Mesodermal cell (in vitro differentiated cells): ENCODE measurements around the gene ITPRID1.

ENCODE experiments used
- H3K27ac ChIP-seq: 2 replicates; pipeline ENCODE4 v1.7.0; 2013; ENCODE audit warnings: mild to moderate bottlenecking, low read depth, low read length, moderate library complexity; ENCODE audit not compliant: severe bottlenecking
- H3K36me3 ChIP-seq: 2 replicates; pipeline ENCODE4 v1.7.1; 2013; ENCODE audit warnings: mild to moderate bottlenecking, low read length, moderate library complexity; ENCODE audit not compliant: control insufficient read depth, insufficient read depth
- H3K4me1 ChIP-seq: one replicate; pipeline ENCODE4 v1.7.1; 2013; ENCODE audit warnings: mild to moderate bottlenecking, low read length; ENCODE audit not compliant: insufficient read depth, control insufficient read depth, poor library complexity, severe bottlenecking
- H3K4me3 ChIP-seq: 2 replicates; pipeline ENCODE4 v1.7.0; 2013; ENCODE audit warnings: low read length, control low read depth, mild to moderate bottlenecking; ENCODE audit not compliant: insufficient read depth, poor library complexity, severe bottlenecking; ENCODE audit errors: extremely low read depth
- H3K9me3 ChIP-seq: 2 replicates; pipeline ENCODE4 v1.7.1; 2013; ENCODE audit warnings: mild to moderate bottlenecking, low read length, moderate library complexity; ENCODE audit not compliant: control insufficient read depth
- WGBS, 2 experiments: methylation state at CpG; one replicate each; pipeline ENCODE4 v1.1.5; 2013; ENCODE audit warnings: missing lambda C conversion rate in 2 of 2; ENCODE audit not compliant: insufficient coverage in 2 of 2; 5-methylcytosine and 5-hydroxymethylcytosine counted together

ITPRID1 gene

DNA sequence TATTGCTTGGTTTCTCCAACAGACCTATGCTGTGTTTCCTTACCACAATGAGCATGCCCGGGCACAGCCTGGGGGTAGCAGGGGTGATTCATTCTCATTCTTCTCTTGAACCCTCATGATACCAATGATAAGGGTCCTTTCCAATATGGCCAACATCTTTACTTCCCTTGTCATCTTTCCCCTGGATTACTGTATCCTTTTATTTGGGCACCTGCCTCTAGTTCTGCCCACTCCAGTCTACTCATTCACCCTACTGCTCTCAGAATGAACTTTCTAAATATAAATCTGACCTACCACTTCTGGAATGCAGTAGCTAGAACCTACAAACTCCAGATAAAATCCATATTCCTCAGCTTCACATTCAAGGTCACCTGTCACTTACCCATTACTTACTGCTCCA, 26.4 kb upstream of the ITPRID1 start:
- no peaks in the 10 kb centered on the region for H3K4me1 ChIP-seq
- no peaks in the 10 kb centered on the region for H3K9me3 ChIP-seq
- no peak overlapping the region for H3K27ac ChIP-seq
- H3K36me3 ChIP-seq = no peaks in the 10 kb centered on the region
- no peak overlapping the region for H3K4me3 ChIP-seq
- WGBS, 2 experiments = 100% methylated on average over 1 of the region's 1 CpG; no CpG with 5 or more reads in 1 of the 2 experiments

DNA sequence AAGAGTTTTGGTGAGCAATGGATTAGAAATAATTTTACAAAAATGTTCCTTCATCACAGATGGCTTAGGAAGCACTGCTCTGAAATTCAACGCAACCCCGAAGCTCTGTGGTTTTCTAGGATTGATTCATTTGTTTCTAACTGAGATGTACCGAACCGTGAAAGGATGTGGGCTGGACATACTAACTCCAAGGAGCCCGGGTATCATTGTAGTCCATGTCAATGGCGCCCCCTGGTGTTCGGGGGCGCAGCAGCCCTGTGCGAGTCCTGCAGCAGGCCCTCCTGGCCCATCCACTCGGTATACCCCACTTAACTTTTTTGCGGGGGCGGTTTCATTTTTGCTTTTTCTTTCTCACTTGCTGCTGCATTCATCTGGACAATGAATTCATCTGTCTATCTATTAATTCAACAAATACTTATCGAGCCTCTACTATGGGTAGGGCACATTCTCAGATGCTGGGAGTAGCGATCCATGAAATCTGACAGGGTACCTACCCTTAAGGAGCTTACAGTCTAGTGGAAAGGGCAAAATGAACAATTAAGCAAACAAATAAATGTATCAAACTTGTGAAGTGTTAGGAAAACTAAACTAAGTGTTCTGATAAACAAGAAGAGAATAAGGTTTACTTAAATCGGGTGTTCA, 25.2 kb upstream of the ITPRID1 start:
- WGBS, 2 experiments = 37 to 46% methylated on average over 13 to 14 of the region's 15 CpGs
- Histone ChIP-seq H3K9me3 (no peaks in the 10 kb centered on the region), H3K36me3 (no peaks in the 10 kb centered on the region), H3K4me1 (peaks cover 7% of the 10 kb centered on the region), H3K27ac (no peak overlapping the region), H3K4me3 (no peak overlapping the region)

DNA sequence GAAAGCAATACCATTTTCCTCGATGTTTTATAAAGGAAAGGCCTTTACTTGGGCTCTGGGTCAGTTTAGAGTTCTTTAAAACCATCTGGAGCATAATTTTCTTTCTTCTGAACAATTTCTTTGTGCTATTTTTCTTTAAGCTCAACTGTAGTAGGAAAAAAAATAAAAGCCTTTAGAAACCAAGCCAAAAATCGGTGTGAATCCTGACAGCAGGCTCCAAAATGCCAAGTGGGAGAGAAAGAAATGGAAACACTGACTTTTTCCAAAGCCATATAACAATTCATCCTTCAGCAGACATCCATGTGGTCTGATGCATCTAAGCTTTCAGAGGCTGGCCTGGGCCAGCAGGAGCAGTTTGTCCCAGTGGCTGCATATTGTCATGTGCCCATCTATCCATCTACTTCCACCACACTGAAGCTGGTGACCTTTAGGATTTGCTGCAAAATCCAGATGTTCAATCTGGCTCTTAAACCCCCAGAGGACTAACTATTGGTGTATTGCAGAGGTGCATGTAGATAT, 23.0 kb upstream of the ITPRID1 start:
- H3K4me3 ChIP-seq = no peak overlapping the region
- no peaks in the 10 kb centered on the region for H3K9me3 ChIP-seq
- H3K27ac ChIP-seq = no peak overlapping the region
- H3K36me3 ChIP-seq = no peaks in the 10 kb centered on the region
- 94% methylated on average over 2 of the region's 2 CpGs; no CpG with 5 or more reads in 1 of the 2 experiments for WGBS, 2 experiments
- H3K4me1 ChIP-seq = peaks cover 9% of the 10 kb centered on the region

DNA sequence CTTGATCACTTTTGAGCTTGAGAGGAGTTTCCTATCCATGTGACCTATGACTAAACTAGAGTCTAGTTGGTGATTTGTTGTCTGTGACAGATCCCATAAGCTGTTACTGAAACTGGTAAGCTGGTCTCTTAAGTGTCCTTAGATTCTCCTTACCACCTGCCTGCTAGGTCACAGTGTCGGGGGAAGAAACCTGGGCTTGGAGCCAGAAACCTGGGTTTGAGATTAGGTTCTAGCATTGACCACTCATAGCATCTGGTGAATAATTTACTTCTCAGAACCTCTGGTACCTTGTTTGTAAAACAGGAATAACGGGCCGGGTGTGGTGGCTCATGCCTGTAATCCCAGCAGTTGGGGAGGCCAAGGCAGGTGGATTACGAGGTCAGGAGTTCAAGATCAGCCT, 21.8 kb upstream of the ITPRID1 start:
- 93 to 100% methylated on average over 1 to 3 of the region's 4 CpGs for WGBS, 2 experiments
- no peak overlapping the region for H3K4me3 ChIP-seq
- H3K36me3 ChIP-seq = no peaks in the 10 kb centered on the region
- H3K9me3 ChIP-seq = no peaks in the 10 kb centered on the region
- H3K27ac ChIP-seq = no peak overlapping the region
- H3K4me1 ChIP-seq = peaks cover 9% of the 10 kb centered on the region

DNA sequence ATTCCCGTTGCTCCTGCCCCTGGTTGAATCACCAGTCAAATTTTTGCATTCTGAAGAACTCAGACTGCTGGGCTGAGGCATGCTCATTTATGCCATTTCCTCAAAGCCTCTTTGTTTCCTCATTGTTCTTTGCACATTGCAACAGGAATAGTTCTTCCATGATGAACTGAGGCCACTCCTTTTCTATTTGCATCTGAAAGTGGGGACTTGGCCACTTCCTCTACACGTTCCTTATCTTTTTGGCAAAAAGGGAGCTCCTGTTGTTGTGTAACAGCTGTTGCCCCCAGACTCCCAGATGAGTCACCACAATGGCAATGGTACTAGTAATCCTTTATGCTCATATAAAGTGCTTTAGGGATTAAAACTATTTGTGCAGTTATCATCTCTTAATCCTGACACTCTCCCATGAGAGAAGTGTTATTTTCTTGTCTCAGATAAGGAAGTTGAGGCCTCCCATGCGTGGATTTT, 20.1 kb upstream of the ITPRID1 start:
- 19 to 22% methylated on average over 1 to 2 of the region's 3 CpGs for WGBS, 2 experiments
- Histone ChIP-seq H3K9me3 (no peaks in the 10 kb centered on the region), H3K4me3 (no peak overlapping the region), H3K4me1 (peaks cover 9% of the 10 kb centered on the region), H3K36me3 (no peaks in the 10 kb centered on the region), H3K27ac (peak overlapping the region; percentile 67)

DNA sequence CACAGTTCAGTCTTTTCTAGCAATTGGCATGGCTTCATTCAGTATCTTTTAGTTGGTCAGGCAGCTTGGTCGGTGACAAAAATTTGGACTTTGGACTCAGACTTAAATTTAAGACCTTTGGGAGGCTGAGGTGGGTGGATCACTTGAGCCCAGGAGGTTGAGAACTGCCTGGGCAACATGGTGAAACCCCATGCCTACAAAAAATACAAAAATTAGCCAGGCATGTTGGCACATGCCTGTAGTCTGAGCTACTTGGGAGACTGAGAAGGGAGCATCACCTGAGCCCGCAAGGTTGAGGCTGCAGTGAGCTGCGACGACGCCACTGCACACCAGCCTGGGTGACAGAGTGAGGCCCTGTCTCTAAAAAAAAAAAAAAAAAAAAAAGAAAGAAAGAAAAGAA, 19.5 kb upstream of the ITPRID1 start:
- peaks cover 9% of the 10 kb centered on the region for H3K4me1 ChIP-seq
- H3K36me3 ChIP-seq = no peaks in the 10 kb centered on the region
- H3K9me3 ChIP-seq = no peaks in the 10 kb centered on the region
- no peak overlapping the region for H3K4me3 ChIP-seq
- 50% methylated on average over 2 of the region's 5 CpGs for WGBS, 2 experiments
- peak overlapping the region; percentile 67 for H3K27ac ChIP-seq

DNA sequence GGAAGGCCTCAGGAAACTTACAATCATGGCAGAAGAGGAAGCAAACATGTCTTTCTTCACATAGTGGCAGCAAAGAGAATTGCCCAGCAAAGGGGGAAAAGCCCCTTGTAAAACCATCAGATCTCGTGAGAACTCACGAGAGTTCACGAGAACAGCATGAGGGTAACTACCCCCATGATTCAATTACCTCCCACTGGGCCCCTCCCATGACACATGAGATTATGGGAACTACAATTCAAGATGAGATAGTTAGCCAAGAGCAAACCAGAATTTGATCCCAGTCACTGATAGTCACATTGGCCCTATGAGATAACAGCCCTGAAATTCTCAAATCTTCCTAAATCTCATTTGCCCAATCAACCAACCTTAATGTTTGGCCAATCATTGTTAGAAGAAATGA, 18.2 kb upstream of the ITPRID1 start:
- Histone ChIP-seq H3K4me1 (peaks cover 9% of the 10 kb centered on the region), H3K36me3 (no peaks in the 10 kb centered on the region), H3K27ac (no peak overlapping the region), H3K9me3 (no peaks in the 10 kb centered on the region), H3K4me3 (no peak overlapping the region)
- WGBS, 2 experiments = 71 to 100% methylated on average over 1 to 2 of the region's 3 CpGs

DNA sequence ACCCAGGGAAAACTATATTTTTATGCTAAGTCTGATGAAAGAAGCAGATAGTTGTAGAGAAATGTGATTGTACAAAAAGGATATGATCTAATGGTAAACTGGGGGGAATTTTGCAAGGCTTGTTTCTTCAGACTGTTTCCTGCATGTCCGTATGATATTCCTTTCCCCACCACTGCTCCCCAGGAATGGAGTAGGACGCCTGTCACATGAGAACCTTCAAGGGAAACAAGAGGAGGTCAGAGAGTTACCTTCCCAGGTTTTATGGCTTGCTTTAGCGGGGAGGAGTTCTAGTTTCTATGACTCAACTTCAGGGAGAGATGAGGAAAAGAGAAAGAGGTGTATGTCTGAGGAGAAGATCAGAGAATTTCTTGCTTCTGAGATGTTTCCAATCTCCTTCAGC, 16.4 kb upstream of the ITPRID1 start:
- Histone ChIP-seq H3K36me3 (no peaks in the 10 kb centered on the region), H3K27ac (no peak overlapping the region), H3K4me3 (no peak overlapping the region), H3K9me3 (no peaks in the 10 kb centered on the region), H3K4me1 (peaks cover 9% of the 10 kb centered on the region)
- WGBS, 2 experiments = no CpG with 5 or more reads among the region's 3 CpGs

DNA sequence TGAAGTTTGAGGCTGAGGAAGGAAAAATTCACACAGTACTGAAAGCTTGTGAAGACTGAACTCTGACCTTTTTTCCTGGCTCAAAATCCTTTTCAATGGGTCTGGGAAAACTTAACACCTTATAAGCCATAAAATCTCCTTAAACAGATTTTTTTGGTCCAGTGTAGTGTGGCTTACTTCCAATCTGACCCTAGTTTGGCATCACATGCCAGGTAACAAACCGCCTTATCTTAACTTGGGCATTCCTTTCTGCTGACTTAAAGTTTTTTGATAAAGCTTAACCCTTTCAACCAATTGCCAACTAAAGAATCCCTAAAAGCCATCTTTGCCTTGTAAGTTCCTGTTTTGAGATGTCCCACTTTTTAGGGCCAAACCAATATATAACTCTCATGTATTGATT, 13.2 kb upstream of the ITPRID1 start:
- Histone ChIP-seq H3K4me3 (no peak overlapping the region), H3K27ac (no peak overlapping the region), H3K36me3 (no peaks in the 10 kb centered on the region), H3K4me1 (no peaks in the 10 kb centered on the region), H3K9me3 (no peaks in the 10 kb centered on the region)
- whole genome bisulfite sequencing, 2 experiments = 25 to 27% methylated on average over 1 of the region's 1 CpG

DNA sequence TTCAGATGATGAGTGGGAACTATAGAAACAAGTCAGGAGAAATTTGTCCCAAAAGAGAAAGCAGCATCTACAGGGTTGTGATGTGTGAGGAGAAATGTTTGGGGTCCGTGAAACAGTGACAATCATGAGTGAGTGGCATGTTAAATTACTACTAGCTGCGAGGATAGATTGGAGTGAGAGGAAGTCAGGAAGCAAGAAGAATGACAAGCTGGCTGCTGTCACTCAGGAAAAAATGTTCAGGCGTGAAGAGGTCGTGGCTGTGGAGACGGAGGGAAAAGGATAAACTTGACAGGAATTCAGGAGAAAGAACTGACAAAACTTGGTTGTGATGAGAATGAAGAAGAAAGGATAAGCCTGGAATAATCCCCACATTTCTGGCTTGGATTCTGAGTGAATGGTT, 5.1 kb upstream of the ITPRID1 start:
- 95% methylated on average over 5 of the region's 5 CpGs for WGBS, 2 experiments

DNA sequence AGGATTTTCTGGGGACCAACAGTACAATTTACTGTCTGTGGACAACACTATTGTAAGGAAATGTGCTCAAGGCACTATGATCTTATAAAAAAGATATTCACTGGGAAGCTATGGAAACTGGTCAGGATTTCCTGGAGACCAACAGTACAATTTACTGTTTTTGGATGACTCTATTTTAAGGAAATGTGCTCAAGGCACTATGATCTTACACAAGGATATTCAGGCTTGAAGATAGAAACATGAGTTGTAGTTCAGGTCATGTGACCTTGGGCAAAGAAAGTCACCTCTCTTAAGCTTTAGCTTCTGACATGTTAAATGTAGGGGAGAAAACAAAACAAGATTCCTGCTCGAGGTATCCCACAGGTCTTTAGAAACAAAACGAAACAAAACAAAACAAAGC, 1.7 kb upstream of the ITPRID1 start:
- Histone ChIP-seq H3K9me3 (no peaks in the 10 kb centered on the region), H3K27ac (no peak overlapping the region), H3K36me3 (no peaks in the 10 kb centered on the region), H3K4me1 (no peaks in the 10 kb centered on the region), H3K4me3 (no peak overlapping the region)
- WGBS, 2 experiments = no CpG with 5 or more reads among the region's 2 CpGs

More for the DNA sequence above, 5.1 kb upstream of the ITPRID1 start:
- no peaks in the 10 kb centered on the region for H3K36me3 ChIP-seq
- H3K9me3 ChIP-seq = no peaks in the 10 kb centered on the region
- no peak overlapping the region for H3K4me3 ChIP-seq
- H3K27ac ChIP-seq = no peak overlapping the region
- no peaks in the 10 kb centered on the region for H3K4me1 ChIP-seq
